Endothelial cell of umbilical vein (primary cell): ENCODE data around the gene LRRC23. TPM values are rescaled to one million over a fixed set of nuclear protein-coding genes. Genes with fewer than 3 reads are reported as not detected.

Source experiments
- BruUV-seq: library from RNA; stranded (reverse); fragments of 400-500 nt; replicated peaks from 2 replicates; lab custom pipeline; 2021; lab: Mats Ljungman, UMichigan
- CTCF ChIA-PET: fragments of 300-600, 350-600 bp; sonication (Branson Sonifier 250); formaldehyde crosslinking; loops from one replicate; lab custom pipeline; 2021; ENCODE audit warnings: antibody characterized with exemption, inconsistent platforms; lab: Charles Lee
- POLR2A ChIA-PET: fragments of 300-600, 350-600 bp; sonication (Branson Sonifier 250); formaldehyde crosslinking; loops from one replicate; lab custom pipeline; 2021; ENCODE audit warnings: antibody characterized with exemption, inconsistent platforms; lab: Charles Lee
- DNase-seq: peaks from one replicate; pipeline ENCODE4 v3.0.0-alpha.2; 2011; ENCODE audit warnings: low read depth, low spot score
- FAIRE-seq: peaks from 2 replicates; lab custom pipeline; 2011; peaks lifted over from hg19 to GRCh38; lab: Jason Lieb, UNC
- H2AFZ ChIP-seq: 2 replicates; pipeline ENCODE4 v1.6.0; 2012; ENCODE audit warnings: low read depth, low read length, control low read depth, inconsistent platforms
- H3K27ac ChIP-seq: 2 replicates; pipeline ENCODE4 v1.5.1; 2011; ENCODE audit warnings: low read depth, mild to moderate bottlenecking, control low read depth, low read length, moderate library complexity; ENCODE audit not compliant: insufficient read depth
- H3K27me3 ChIP-seq, 2 experiments: 2 replicates each; pipeline versions ENCODE4 v1.6.0 to v1.6.1; 2011; ENCODE audit warnings: low read length in 2 of 2, mixed read lengths in 1 of 2; ENCODE audit not compliant: control insufficient read depth in 2 of 2, insufficient read depth in 2 of 2
- H3K36me3 ChIP-seq, 2 experiments: 2 replicates in 1 of 2; 3 replicates in 1 of 2; pipeline ENCODE4 v1.5.1; 2011; ENCODE audit warnings: low read length in 2 of 2, mild to moderate bottlenecking in 1 of 2, moderate library complexity in 1 of 2; ENCODE audit not compliant: control insufficient read depth in 2 of 2, insufficient read depth in 2 of 2; ENCODE audit errors: extremely low read depth in 1 of 2
- H3K4me1 ChIP-seq: 3 replicates; pipeline ENCODE4 v1.5.1; 2011; ENCODE audit warnings: mild to moderate bottlenecking, low read length; ENCODE audit not compliant: control insufficient read depth, insufficient read depth; ENCODE audit errors: extremely low read depth
- H3K4me2 ChIP-seq: 2 replicates; pipeline ENCODE4 v1.6.1; 2011; ENCODE audit warnings: low read length, control low read depth, mixed read lengths; ENCODE audit not compliant: insufficient read depth
- H3K4me3 ChIP-seq, 3 experiments: fragments of 200-600 bp in 1 of 3; sonication (generic), shearing (Covaris generic) in 1 of 3; replicated peaks in 1 of 3; 2 replicates each; pipeline ENCODE4 v1.5.1; 2011 to 2016; ENCODE audit warnings: control low read depth in 3 of 3, low read length in 3 of 3, mild to moderate bottlenecking in 2 of 3, inconsistent platforms in 1 of 3, low read depth in 1 of 3, moderate library complexity in 1 of 3; ENCODE audit not compliant: insufficient read depth in 1 of 3
- H3K79me2 ChIP-seq: 2 replicates; pipeline ENCODE4 v1.6.0; 2012; ENCODE audit warnings: low read length, inconsistent platforms; ENCODE audit not compliant: control insufficient read depth, insufficient read depth
- H3K9ac ChIP-seq: replicated peaks from 2 replicates; pipeline ENCODE3; 2011; ENCODE audit warnings: low read length, control low read depth; ENCODE audit not compliant: insufficient read depth; ENCODE audit errors: extremely low read depth
- H3K9me1 ChIP-seq: replicated peaks from 3 replicates; pipeline ENCODE4 v1.6.0; 2011; ENCODE audit warnings: mild to moderate bottlenecking, low read length; ENCODE audit not compliant: control insufficient read depth, insufficient read depth; ENCODE audit errors: extremely low read depth
- H3K9me3 ChIP-seq: replicated peaks from 2 replicates; pipeline ENCODE4 v1.5.1; 2012; ENCODE audit warnings: low read length, inconsistent platforms; ENCODE audit not compliant: control insufficient read depth, insufficient read depth
- H4K20me1 ChIP-seq: replicated peaks from 2 replicates; pipeline ENCODE3; 2011; ENCODE audit warnings: mild to moderate bottlenecking, low read length; ENCODE audit not compliant: control insufficient read depth, insufficient read depth; ENCODE audit errors: extremely low read depth
- CTCF ChIP-seq, 2 donors: IDR thresholded peaks; 1 replicate in 1 of 2; 2 replicates in 1 of 2; pipeline ENCODE4 v1.5.1; 2011; ENCODE audit warnings: low read length in 2 of 2, mild to moderate bottlenecking in 2 of 2, moderate library complexity in 2 of 2, control low read depth in 1 of 2, inconsistent platforms in 1 of 2, low read depth in 1 of 2; ENCODE audit not compliant: insufficient read depth in 1 of 2; ENCODE audit errors: extremely low read depth in 1 of 2
- GATA2 ChIP-seq: IDR thresholded peaks from 2 replicates; pipeline ENCODE4 v1.7.0; 2011; ENCODE audit warnings: low read depth, mild to moderate bottlenecking, moderate library complexity, mixed read lengths, low read length; ENCODE audit not compliant: insufficient read length, insufficient read depth
- JUN ChIP-seq: IDR thresholded peaks from 2 replicates; pipeline ENCODE4 v1.6.1; 2011; ENCODE audit warnings: borderline replicate concordance, low read depth; ENCODE audit not compliant: insufficient read length, insufficient read depth
- MAX ChIP-seq: IDR thresholded peaks from 2 replicates; pipeline ENCODE4 v1.6.1; 2011; ENCODE audit not compliant: insufficient read depth, insufficient read length
- MYC ChIP-seq: IDR thresholded peaks from one replicate; pipeline ENCODE4 v1.6.1; 2011; ENCODE audit warnings: mild to moderate bottlenecking, low read depth, low read length
- POLR2A ChIP-seq: IDR thresholded peaks from 2 replicates; pipeline ENCODE4 v1.6.1; 2012; ENCODE audit warnings: low read depth, mild to moderate bottlenecking, control low read depth, low read length
- POLR2AphosphoS5 ChIP-seq: IDR thresholded peaks from 2 replicates; pipeline ENCODE4 v1.6.1; 2012; ENCODE audit warnings: low read depth, mild to moderate bottlenecking, control low read depth, low read length, moderate library complexity; ENCODE audit not compliant: insufficient read depth
- dilution Hi-C: fragments of 300-500 bp; cut with MboI; formaldehyde crosslinking; loops from one replicate; pipeline ENCODE4 v1.15.0; 2019; ENCODE audit warnings: low sequenced_read_pairs; ENCODE audit not compliant: extremely low pct_ligation_motif_present
- intact Hi-C: fragments of 100-400 bp; cut with micrococcal nuclease; formaldehyde crosslinking; loops from one replicate; pipeline ENCODE4 v1.10.0; 2022
- polyA plus RNA-seq, 4 experiments: library from polyadenylated mRNA; depleted of rRNA in 3 of 4; stranded (reverse) in 3 of 4; unstranded in 1 of 4; fragments of >200 nt; gene quantifications; 2 replicates each; pipeline versions ENCODE4 v1.2.1 to v1.2.3, GENCODE V29; 2011 to 2012; ENCODE audit warnings: missing spikeins in 1 of 4
- total RNA-seq: library from RNA; stranded (reverse); gene quantifications from 2 replicates; pipeline ENCODE4 v1.2.3, GENCODE V29; 2021

Gene LRRC23
- total and polyA plus RNA-seq, 2 donors (not counting 3 experiments of a cell fraction or from before 2014, with no cell fraction given), result 3.1 to 3.5 TPM

- no peaks in the 10 kb centered on the region for H3K9me3 ChIP-seq
- FAIRE-seq (peak; percentile 91), DNase-seq (peak; percentile 82)
- peak overlapping the region; percentile 98 for H3K4me2 ChIP-seq
- TF ChIP-seq POLR2AphosphoS5, result peak; percentile 39
- TF ChIP-seq CTCF (IDR thresholded peaks at IDR 0.05; ENCODE audit: extremely low read depth in 1 of 2, insufficient read depth in 1 of 2, low read depth in 1 of 2, low read length in 2 of 2), result peak; percentile 99 to 100
- TF ChIP-seq JUN, result no peak
- no peak for TF ChIP-seq GATA2
- TF ChIP-seq MAX, result peak; percentile 45
- TF ChIP-seq POLR2A, result peak; percentile 65
- no peak for TF ChIP-seq MYC
- peaks cover 36% of the 10 kb centered on the region for H3K4me1 ChIP-seq
- no peak overlapping the region for H2AFZ ChIP-seq
- peaks cover 0 to 22% of the 10 kb centered on the region in 2 experiments for H3K36me3 ChIP-seq
- H4K20me1 ChIP-seq, result no peaks in the 10 kb centered on the region
- H3K79me2 ChIP-seq, result peaks cover 40% of the 10 kb centered on the region
- POLR2A ChIA-PET, result interaction anchor here (0.6 to 2.1 kb wide), 8 partner anchors 19 to 119 kb away, joined by 3 to 16 read pairs (median 6); partner anchors contain the start of genes C12orf57, CDCA3, LAG3 and MLF2
- peak overlapping the region; percentile 92 for H3K9ac ChIP-seq
- CTCF ChIA-PET, result interaction anchor here (0.6 to 4.3 kb wide), 34 partner anchors 8 to 237 kb away, joined by 3 to 74 read pairs (median 5); partner anchors contain the start of genes C12orf57, C1RL, CDCA3 and LRRC23
- peak overlapping the region; percentile 60 for H3K27ac ChIP-seq
- H3K27me3 ChIP-seq, result no peaks in the 10 kb centered on the region
- BruUV-seq, result TSS peak; percentile 55
- intact Hi-C loops (loop anchor here (1.0 to 5.0 kb wide), 5 partner anchors 19 to 235 kb away; partner anchors contain the start of genes C1R, C1RL and MLF2), dilution Hi-C loops (no loop called here)
- no peaks in the 10 kb centered on the region for H3K9me1 ChIP-seq
- H3K4me3 ChIP-seq, result peak overlapping the region; percentile 59 to 92 (median 84)
Observed at GRCh38 chr12:6872073-6873048, 32.3 kb upstream of the LRRC23 start.
